ENCODE results near the gene GSS.

Gene GSS

GRCh38 chr20:34983089-34983820 lies 27.6 kb upstream of the GSS start:
- no peak for TF ChIP-seq CTCF (IDR thresholded peaks at IDR 0.05; ENCODE audit: insufficient read depth, low read depth, low read length, missing control alignments)
- DNase-seq (ENCODE audit: low read depth) = no peak
- H3K4me3 ChIP-seq (ENCODE audit: low read length) = no peak overlapping the region

- no peak overlapping the region for H3K4me3 ChIP-seq (ENCODE audit: low read length)
- no peak for DNase-seq (ENCODE audit: low read depth)
- no peak for TF ChIP-seq CTCF (IDR thresholded peaks at IDR 0.05; ENCODE audit: insufficient read depth, low read depth, low read length, missing control alignments)
Observed at GRCh38 chr20:34982270-34983088, 26.9 kb upstream of the GSS start.

GRCh38 chr20:34980543-34981233 lies 25.1 kb upstream of the GSS start:
- TF ChIP-seq CTCF (IDR thresholded peaks at IDR 0.05; ENCODE audit: insufficient read depth, low read depth, low read length, missing control alignments) = no peak
- no peak for DNase-seq (ENCODE audit: low read depth)

GRCh38 chr20:34979366-34980153 lies 24.0 kb upstream of the GSS start:
- TF ChIP-seq CTCF (IDR thresholded peaks at IDR 0.05; ENCODE audit: insufficient read depth, low read depth, low read length, missing control alignments) = no peak
- no peak for DNase-seq (ENCODE audit: low read depth)

More at GRCh38 chr20:34980543-34981233, 25.1 kb upstream of the GSS start:
- no peak overlapping the region for H3K4me3 ChIP-seq (ENCODE audit: low read length)

GRCh38 chr20:34978092-34978744 lies 22.6 kb upstream of the GSS start:
- DNase-seq (ENCODE audit: low read depth) = no peak
- no peak for TF ChIP-seq CTCF (IDR thresholded peaks at IDR 0.05; ENCODE audit: insufficient read depth, low read depth, low read length, missing control alignments)

More at GRCh38 chr20:34979366-34980153, 24.0 kb upstream of the GSS start:
- no peak overlapping the region for H3K4me3 ChIP-seq (ENCODE audit: low read length)

More at GRCh38 chr20:34978092-34978744, 22.6 kb upstream of the GSS start:
- H3K4me3 ChIP-seq (ENCODE audit: low read length) = no peak overlapping the region

Measured in epithelial cell of esophagus (primary cell).